K562 (cell line): ENCODE measurements around the gene RELL2. TPM values are rescaled to one million over a fixed set of nuclear protein-coding genes. Genes with fewer than 3 reads are reported as not detected.

Experiments used
- ATAC-seq: fragments of 200-7000 bp; cut with Tn5 transposase; 3 replicates; pipeline ENCODE4 v1.9.1; 2020; ENCODE audit warnings: moderate library complexity
- BruUV-seq: library from RNA; stranded (reverse); fragments of 400-500 nt; replicated peaks from 2 replicates; lab custom pipeline; 2021; lab: Mats Ljungman, UMichigan
- CTCF ChIA-PET: fragments of 300-600 bp; formaldehyde crosslinking; extraction: SDS; loops from one replicate; lab custom pipeline; 2021; ENCODE audit warnings: low intra/inter-chr PET ratio; lab: Yijun Ruan, JAX
- POLR2A ChIA-PET: fragments of 300-600, 350-650 bp; sonication (Branson Sonifier 250); formaldehyde crosslinking; extraction: SDS; loops from one replicate; lab custom pipeline; 2021; ENCODE audit warnings: antibody characterized with exemption, inconsistent platforms; lab: Yijun Ruan, JAX
- DNase-seq, 4 experiments: peaks; one replicate each; pipeline versions ENCODE4 v3.0.0 to v3.0.0-alpha.2; 2011 to 2018; ENCODE audit warnings: low spot score in 3 of 4, mixed read lengths in 3 of 4; ENCODE audit errors: extremely low read depth in 1 of 4
- FAIRE-seq: peaks from 2 replicates; lab custom pipeline; 2011; peaks lifted over from hg19 to GRCh38; lab: Jason Lieb, UNC
- H2AFZ ChIP-seq: 2 replicates; pipeline ENCODE4 v1.6.0; 2011; ENCODE audit warnings: low read depth, low read length, control low read depth, inconsistent platforms
- H3K27ac ChIP-seq: fragments of 200-600 bp; 3 replicates; pipeline ENCODE4 v1.8.0; 2011; ENCODE audit warnings: low read depth, mild to moderate bottlenecking, control low read depth, inconsistent platforms, low read length, moderate library complexity, mixed read lengths; ENCODE audit errors: extremely low read depth
- H3K27me3 ChIP-seq, 2 experiments: fragments of 300-600 bp in 1 of 2; 2 replicates in 1 of 2; 3 replicates in 1 of 2; pipeline versions ENCODE4 v1.6.0 to v1.8.0; 2011; ENCODE audit warnings: inconsistent platforms in 2 of 2, low read length in 2 of 2, mild to moderate bottlenecking in 1 of 2, mixed read lengths in 1 of 2, moderate library complexity in 1 of 2; ENCODE audit not compliant: control insufficient read depth in 2 of 2, insufficient read depth in 2 of 2
- H3K36me3 ChIP-seq: fragments of 300-600 bp; 3 replicates; pipeline ENCODE4 v1.8.0; 2011; ENCODE audit warnings: mild to moderate bottlenecking, low read length, inconsistent platforms; ENCODE audit not compliant: control insufficient read depth, insufficient read depth
- H3K4me1 ChIP-seq, 2 experiments: fragments of 200-600 bp in 1 of 2; replicated peaks in 1 of 2; 2 replicates in 1 of 2; 3 replicates in 1 of 2; pipeline versions ENCODE4 v1.5.1 to v1.8.0; 2011; ENCODE audit warnings: inconsistent platforms in 2 of 2, low read length in 2 of 2, mild to moderate bottlenecking in 1 of 2, mixed read lengths in 1 of 2, moderate library complexity in 1 of 2; ENCODE audit not compliant: control insufficient read depth in 2 of 2, insufficient read depth in 2 of 2
- H3K4me2 ChIP-seq: 2 replicates; pipeline ENCODE4 v1.6.1; 2011; ENCODE audit warnings: low read length, control low read depth, inconsistent platforms, mixed read lengths; ENCODE audit not compliant: insufficient read depth
- H3K4me3 ChIP-seq: fragments of 200-600 bp; sonication (generic), shearing (Covaris generic); 2 replicates; pipeline ENCODE4 v1.5.1; 2016; ENCODE audit warnings: control low read depth, inconsistent platforms
- H3K79me2 ChIP-seq: fragments of 200-600 bp; 3 replicates; pipeline ENCODE4 v1.8.0; 2011; ENCODE audit warnings: low read length, inconsistent platforms; ENCODE audit not compliant: control insufficient read depth, insufficient read depth
- H3K9ac ChIP-seq, 2 experiments: 2 replicates each; pipeline versions ENCODE4 v1.6.0 to v1.6.1; 2011; ENCODE audit warnings: low read depth in 2 of 2, low read length in 2 of 2, control low read depth in 1 of 2, inconsistent platforms in 1 of 2, mild to moderate bottlenecking in 1 of 2, mixed read lengths in 1 of 2; ENCODE audit not compliant: insufficient read depth in 1 of 2
- H3K9me1 ChIP-seq: one replicate; pipeline ENCODE4 v1.6.0; 2011; ENCODE audit warnings: inconsistent platforms, mild to moderate bottlenecking, low read length, moderate library complexity; ENCODE audit not compliant: control insufficient read depth, insufficient read depth
- H3K9me3 ChIP-seq: replicated peaks from 2 replicates; pipeline ENCODE4 v1.5.1; 2011; ENCODE audit warnings: low read depth, low read length, inconsistent platforms; ENCODE audit not compliant: control insufficient read depth, insufficient read depth
- H4K20me1 ChIP-seq: replicated peaks from 2 replicates; pipeline ENCODE4 v1.6.1; 2011; ENCODE audit warnings: low read length, inconsistent platforms, mixed read lengths; ENCODE audit not compliant: control insufficient read depth, insufficient read depth
- NFATC3 ChIP-seq: fragments of 450-650 bp; IDR thresholded peaks from 2 replicates; pipeline ENCODE4 v1.6.1; 2017; ENCODE audit warnings: mild to moderate bottlenecking
- TFAM ChIP-seq: fragments of 250-450 bp; sonication (Bioruptor Pico); conservative IDR thresholded peaks from 2 replicates; pipeline ENCODE4 v1.5.0; 2021; ENCODE audit warnings: mild to moderate bottlenecking, moderate library complexity
- ZNF316 ChIP-seq: fragments of 450-650 bp; IDR thresholded peaks from 2 replicates; pipeline ENCODE4 v1.6.1; 2016
- ZNF41 ChIP-seq: fragments of 250-450 bp; sonication (Bioruptor Pico); conservative IDR thresholded peaks from 2 replicates; pipeline ENCODE4 v1.4.0; 2020; ENCODE audit warnings: mild to moderate bottlenecking
- ZNF589 ChIP-seq: fragments of 200-800 bp; sonication (Bioruptor generic); IDR thresholded peaks from 2 replicates; pipeline ENCODE4 v1.6.1; 2016; ENCODE audit warnings: low read depth, missing genetic modification characterization, missing compliant biosample characterization
- WGBS: fragments of 100-300 bp; shearing (Covaris generic); methylation state at CpG from one replicate; pipeline ENCODE4 v1.1.6; 2016; ENCODE audit warnings: low coverage, mixed read lengths; ENCODE audit not compliant: insufficient coverage; ENCODE audit errors: missing lambda C conversion rate; 5-methylcytosine and 5-hydroxymethylcytosine counted together
- in situ Hi-C: fragments of 300-500 bp; cut with MboI; formaldehyde crosslinking; loops from 4 replicates; pipeline ENCODE4 v1.15.0; 2018; ENCODE audit warnings: inconsistent platforms, mixed read lengths
- intact Hi-C: fragments of 100-400 bp; cut with micrococcal nuclease; formaldehyde crosslinking; loops from 2 replicates; pipeline ENCODE4 v1.14.2; 2022
- polyA plus RNA-seq, 8 experiments: library from polyadenylated mRNA; depleted of rRNA in 4 of 8; stranded (reverse) in 5 of 8; unstranded in 3 of 8; fragments of >200 nt; fragmentation: Nextera tagmentation in 2 of 8; fragmentation: Illumina TruSeq in 1 of 8; extraction: Ambion mirVana in 2 of 8; extraction: Trizol in 1 of 8; gene quantifications; 2 replicates each; pipeline versions ENCODE4 v1.2.1 to v1.2.3, GENCODE V29; 2011 to 2014; ENCODE audit warnings: inconsistent platforms in 1 of 8, missing spikeins in 1 of 8
- total RNA-seq, 7 experiments: library from RNA; depleted of rRNA in 6 of 7; stranded (reverse); fragments of >200 nt in 6 of 7; fragmentation: Illumina TruSeq in 2 of 7; extraction: Trizol in 2 of 7; gene quantifications; 2 replicates each; pipeline versions ENCODE4 v1.2.1 to v1.2.3, GENCODE V29; 2011 to 2021; ENCODE audit warnings: low replicate concordance in 1 of 7
- TF ChIP-seq, protein P1 (sequence below): fragments of 450-650 bp; formaldehyde crosslinking; IDR thresholded peaks from 2 replicates; pipeline ENCODE4 v1.4.0; 2020; ENCODE audit warnings: mild to moderate bottlenecking, moderate library complexity
- TF ChIP-seq, protein P2 (sequence below): fragments of 450-650 bp; IDR thresholded peaks from 2 replicates; pipeline ENCODE4 v1.6.1; 2016; ENCODE audit warnings: low read depth
- TF ChIP-seq, protein P3 (sequence below): fragments of 250-450 bp; sonication (Bioruptor Pico); IDR thresholded peaks from 2 replicates; pipeline ENCODE4 v1.8.0; 2022; ENCODE audit warnings: inconsistent platforms, mild to moderate bottlenecking, moderate library complexity, borderline replicate concordance
- TF ChIP-seq, protein P4 (sequence below): fragments of 450-650 bp; IDR thresholded peaks from 2 replicates; pipeline ENCODE4 v1.6.1; 2016; ENCODE audit warnings: antibody characterized with exemption

The RELL2 gene
- total and polyA plus RNA-seq, 9 of the 15 experiments (the other 6 are each of a cell fraction or from before 2014, with no cell fraction given) = 0.06 to 36.0 (median 14.3) TPM

DNA sequence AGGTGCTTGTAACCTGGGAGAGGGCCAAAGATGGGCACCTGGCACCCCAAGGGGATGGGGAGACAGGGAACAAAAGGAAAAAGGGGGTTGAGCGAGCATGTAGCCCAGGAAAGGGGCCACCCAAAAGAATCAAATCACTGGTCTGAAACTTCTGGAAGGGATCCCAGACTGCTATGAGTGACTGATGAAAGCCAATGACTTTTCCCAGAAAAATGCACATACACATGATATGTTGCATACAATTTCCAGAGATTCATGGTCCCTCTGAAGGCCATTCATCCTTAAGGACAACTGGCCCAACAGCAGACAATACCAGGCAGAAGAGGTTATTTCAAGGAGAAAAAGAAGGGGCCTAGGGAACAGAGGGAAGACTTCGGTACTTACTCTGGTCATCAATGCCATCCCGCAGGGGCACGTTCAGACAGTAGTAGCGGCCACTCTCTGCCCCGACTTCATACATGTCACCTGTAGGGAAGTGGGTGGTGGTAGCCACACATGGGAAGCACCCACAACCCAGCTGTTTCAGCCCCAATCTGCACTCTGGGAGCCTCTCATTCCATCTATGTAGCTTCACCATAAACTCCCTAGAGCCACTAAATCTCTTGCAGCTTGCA, 8.5 kb upstream of the RELL2 start:
- intact Hi-C loops (no loop called here), in situ Hi-C loops (no loop called here)
- Histone ChIP-seq H2AFZ (no peak overlapping the region), H3K27ac (no peak overlapping the region), H3K36me3 (peaks cover 96% of the 10 kb centered on the region), H3K4me1 (peaks cover 0 to 5% of the 10 kb centered on the region in 2 experiments; a peak in 2 of 5 replicates), H3K9me1 (no peaks in the 10 kb centered on the region), H3K27me3 (no peaks in the 10 kb centered on the region), H3K4me2 (no peak overlapping the region), H4K20me1 (no peaks in the 10 kb centered on the region), H3K9ac (no peak overlapping the region), H3K79me2 (peaks cover 39% of the 10 kb centered on the region), H3K9me3 (no peaks in the 10 kb centered on the region), H3K4me3 (no peak overlapping the region)
- ATAC-seq = no peak
- ChIA-PET POLR2A (interaction anchor here (0.6 kb wide), 1 partner anchor 18 kb away, joined by 6 read pairs; no protein-coding TSS in a partner anchor), CTCF (no interaction called here)
- WGBS = 98% methylated on average over 4 of the region's 6 CpGs
- no TSS peak for BruUV-seq
- FAIRE-seq = no peak
- DNase-seq = no peak
- TF ChIP-seq, protein P1, sequence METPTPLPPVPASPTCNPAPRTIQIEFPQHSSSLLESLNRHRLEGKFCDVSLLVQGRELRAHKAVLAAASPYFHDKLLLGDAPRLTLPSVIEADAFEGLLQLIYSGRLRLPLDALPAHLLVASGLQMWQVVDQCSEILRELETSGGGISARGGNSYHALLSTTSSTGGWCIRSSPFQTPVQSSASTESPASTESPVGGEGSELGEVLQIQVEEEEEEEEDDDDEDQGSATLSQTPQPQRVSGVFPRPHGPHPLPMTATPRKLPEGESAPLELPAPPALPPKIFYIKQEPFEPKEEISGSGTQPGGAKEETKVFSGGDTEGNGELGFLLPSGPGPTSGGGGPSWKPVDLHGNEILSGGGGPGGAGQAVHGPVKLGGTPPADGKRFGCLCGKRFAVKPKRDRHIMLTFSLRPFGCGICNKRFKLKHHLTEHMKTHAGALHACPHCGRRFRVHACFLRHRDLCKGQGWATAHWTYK = no peak
- TF ChIP-seq TFAM (CRISPR knock-in tag) (no peak), ZNF316 (no peak), NFATC3 (no peak), ZNF41 (CRISPR knock-in tag) (no peak), ZNF589 (CRISPR knock-in tag) (no peak)
- TF ChIP-seq, protein P2, sequence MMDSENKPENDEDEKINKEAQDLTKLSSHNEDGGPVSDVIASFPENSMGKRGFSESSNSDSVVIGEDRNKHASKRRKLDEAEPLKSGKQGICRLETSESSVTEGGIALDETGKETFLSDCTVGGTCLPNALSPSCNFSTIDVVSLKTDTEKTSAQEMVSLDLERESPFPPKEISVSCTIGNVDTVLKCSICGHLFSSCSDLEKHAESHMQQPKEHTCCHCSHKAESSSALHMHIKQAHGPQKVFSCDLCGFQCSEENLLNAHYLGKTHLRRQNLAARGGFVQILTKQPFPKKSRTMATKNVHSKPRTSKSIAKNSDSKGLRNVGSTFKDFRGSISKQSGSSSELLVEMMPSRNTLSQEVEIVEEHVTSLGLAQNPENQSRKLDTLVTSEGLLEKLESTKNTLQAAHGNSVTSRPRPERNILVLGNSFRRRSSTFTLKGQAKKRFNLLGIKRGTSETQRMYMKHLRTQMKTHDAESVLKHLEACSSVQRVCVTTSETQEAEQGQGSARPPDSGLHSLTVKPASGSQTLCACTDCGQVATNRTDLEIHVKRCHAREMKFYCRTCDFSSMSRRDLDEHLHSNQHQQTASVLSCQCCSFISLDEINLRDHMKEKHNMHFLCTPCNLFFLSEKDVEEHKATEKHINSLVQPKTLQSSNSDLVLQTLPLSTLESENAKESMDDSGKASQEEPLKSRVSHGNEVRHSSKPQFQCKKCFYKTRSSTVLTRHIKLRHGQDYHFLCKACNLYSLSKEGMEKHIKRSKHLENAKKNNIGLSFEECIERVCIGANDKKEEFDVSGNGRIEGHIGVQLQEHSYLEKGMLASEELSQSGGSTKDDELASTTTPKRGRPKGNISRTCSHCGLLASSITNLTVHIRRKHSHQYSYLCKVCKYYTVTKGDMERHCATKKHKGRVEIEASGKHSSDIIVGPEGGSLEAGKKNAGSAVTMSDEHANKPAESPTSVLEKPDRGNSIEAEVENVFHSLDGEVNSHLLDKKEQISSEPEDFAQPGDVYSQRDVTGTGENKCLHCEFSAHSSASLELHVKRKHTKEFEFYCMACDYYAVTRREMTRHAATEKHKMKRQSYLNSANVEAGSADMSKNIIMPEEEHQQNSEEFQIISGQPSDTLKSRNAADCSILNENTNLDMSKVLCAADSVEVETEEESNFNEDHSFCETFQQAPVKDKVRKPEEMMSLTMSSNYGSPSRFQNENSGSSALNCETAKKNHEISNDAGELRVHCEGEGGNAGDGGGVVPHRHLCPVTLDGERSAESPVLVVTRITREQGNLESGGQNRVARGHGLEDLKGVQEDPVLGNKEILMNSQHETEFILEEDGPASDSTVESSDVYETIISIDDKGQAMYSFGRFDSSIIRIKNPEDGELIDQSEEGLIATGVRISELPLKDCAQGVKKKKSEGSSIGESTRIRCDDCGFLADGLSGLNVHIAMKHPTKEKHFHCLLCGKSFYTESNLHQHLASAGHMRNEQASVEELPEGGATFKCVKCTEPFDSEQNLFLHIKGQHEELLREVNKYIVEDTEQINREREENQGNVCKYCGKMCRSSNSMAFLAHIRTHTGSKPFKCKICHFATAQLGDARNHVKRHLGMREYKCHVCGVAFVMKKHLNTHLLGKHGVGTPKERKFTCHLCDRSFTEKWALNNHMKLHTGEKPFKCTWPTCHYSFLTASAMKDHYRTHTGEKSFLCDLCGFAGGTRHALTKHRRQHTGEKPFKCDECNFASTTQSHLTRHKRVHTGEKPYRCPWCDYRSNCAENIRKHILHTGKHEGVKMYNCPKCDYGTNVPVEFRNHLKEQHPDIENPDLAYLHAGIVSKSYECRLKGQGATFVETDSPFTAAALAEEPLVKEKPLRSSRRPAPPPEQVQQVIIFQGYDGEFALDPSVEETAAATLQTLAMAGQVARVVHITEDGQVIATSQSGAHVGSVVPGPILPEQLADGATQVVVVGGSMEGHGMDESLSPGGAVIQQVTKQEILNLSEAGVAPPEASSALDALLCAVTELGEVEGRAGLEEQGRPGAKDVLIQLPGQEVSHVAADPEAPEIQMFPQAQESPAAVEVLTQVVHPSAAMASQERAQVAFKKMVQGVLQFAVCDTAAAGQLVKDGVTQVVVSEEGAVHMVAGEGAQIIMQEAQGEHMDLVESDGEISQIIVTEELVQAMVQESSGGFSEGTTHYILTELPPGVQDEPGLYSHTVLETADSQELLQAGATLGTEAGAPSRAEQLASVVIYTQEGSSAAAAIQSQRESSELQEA = no peak
- TF ChIP-seq, protein P3, sequence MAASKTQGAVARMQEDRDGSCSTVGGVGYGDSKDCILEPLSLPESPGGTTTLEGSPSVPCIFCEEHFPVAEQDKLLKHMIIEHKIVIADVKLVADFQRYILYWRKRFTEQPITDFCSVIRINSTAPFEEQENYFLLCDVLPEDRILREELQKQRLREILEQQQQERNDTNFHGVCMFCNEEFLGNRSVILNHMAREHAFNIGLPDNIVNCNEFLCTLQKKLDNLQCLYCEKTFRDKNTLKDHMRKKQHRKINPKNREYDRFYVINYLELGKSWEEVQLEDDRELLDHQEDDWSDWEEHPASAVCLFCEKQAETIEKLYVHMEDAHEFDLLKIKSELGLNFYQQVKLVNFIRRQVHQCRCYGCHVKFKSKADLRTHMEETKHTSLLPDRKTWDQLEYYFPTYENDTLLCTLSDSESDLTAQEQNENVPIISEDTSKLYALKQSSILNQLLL (CRISPR knock-in tag) = no peak
- TF ChIP-seq, protein P4, sequence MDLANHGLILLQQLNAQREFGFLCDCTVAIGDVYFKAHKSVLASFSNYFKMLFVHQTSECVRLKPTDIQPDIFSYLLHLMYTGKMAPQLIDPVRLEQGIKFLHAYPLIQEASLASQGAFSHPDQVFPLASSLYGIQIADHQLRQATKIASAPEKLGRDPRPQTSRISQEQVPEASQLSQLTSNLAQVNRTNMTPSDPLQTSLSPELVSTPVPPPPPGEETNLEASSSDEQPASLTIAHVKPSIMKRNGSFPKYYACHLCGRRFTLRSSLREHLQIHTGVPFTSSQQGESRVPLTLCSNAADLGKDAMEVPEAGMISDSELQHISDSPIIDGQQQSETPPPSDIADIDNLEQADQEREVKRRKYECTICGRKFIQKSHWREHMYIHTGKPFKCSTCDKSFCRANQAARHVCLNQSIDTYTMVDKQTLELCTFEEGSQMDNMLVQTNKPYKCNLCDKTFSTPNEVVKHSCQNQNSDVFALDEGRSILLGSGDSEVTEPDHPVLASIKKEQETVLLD = no peak
